Naive B cell (primary cell): ENCODE results near the gene RBM15B. TPM values are rescaled to one million over a fixed set of nuclear protein-coding genes. Genes with fewer than 3 reads are reported as not detected.

Experiments used
- ATAC-seq, 2 donors: fragments of 150-1000 bp; cut with Tn5 transposase; 2 replicates each; pipeline ENCODE4 v1.10.0; 2021; ENCODE audit warnings: low read depth in 2 of 2, mild to moderate bottlenecking in 2 of 2, moderate library complexity in 2 of 2
- DNase-seq: peaks from one replicate; pipeline ENCODE4 v3.0.0; 2022
- H3K27ac Mint-ChIP-seq, 6 donors: one replicate each; pipeline ENCODE4 v1.8.0; 2020 to 2022; ENCODE audit warnings: mild to moderate bottlenecking in 6 of 6, mixed read lengths in 6 of 6, moderate library complexity in 5 of 6, inconsistent platforms in 2 of 6
- H3K27me3 Mint-ChIP-seq, 3 donors: one replicate each; pipeline ENCODE4 v1.8.0; 2021 to 2022; ENCODE audit warnings: mixed read lengths in 3 of 3, mild to moderate bottlenecking in 1 of 3
- H3K36me3 Mint-ChIP-seq, 2 donors: one replicate each; pipeline ENCODE4 v1.8.0; 2020 to 2022; ENCODE audit warnings: mixed read lengths in 2 of 2, inconsistent platforms in 1 of 2, mild to moderate bottlenecking in 1 of 2
- H3K4me1 Mint-ChIP-seq, 3 donors: one replicate each; pipeline ENCODE4 v1.8.0; 2020 to 2022; ENCODE audit warnings: mixed read lengths in 3 of 3, inconsistent platforms in 1 of 3, mild to moderate bottlenecking in 1 of 3, moderate library complexity in 1 of 3
- H3K4me3 Mint-ChIP-seq, 8 donors: one replicate each; pipeline ENCODE4 v1.8.0; 2020 to 2022; ENCODE audit warnings: mild to moderate bottlenecking in 8 of 8, mixed read lengths in 8 of 8, moderate library complexity in 8 of 8, inconsistent platforms in 2 of 8
- H3K9me3 Mint-ChIP-seq, 7 donors: one replicate each; pipeline ENCODE4 v1.8.0; 2020 to 2022; ENCODE audit warnings: mixed read lengths in 7 of 7, mild to moderate bottlenecking in 5 of 7, inconsistent platforms in 2 of 7, moderate library complexity in 1 of 7
- polyA plus RNA-seq, 6 donors: library from polyadenylated mRNA; unstranded; fragments of 300-500 nt; fragmentation: Illumina TruSeq; gene quantifications; one replicate each; pipeline ENCODE4 v1.2.3, GENCODE V29; 2021; ENCODE audit warnings: low read depth in 6 of 6

RBM15B gene
- polyA plus RNA-seq, 6 donors from 2014 or later: 12.5 to 22.5 (median 14.5) TPM

DNA sequence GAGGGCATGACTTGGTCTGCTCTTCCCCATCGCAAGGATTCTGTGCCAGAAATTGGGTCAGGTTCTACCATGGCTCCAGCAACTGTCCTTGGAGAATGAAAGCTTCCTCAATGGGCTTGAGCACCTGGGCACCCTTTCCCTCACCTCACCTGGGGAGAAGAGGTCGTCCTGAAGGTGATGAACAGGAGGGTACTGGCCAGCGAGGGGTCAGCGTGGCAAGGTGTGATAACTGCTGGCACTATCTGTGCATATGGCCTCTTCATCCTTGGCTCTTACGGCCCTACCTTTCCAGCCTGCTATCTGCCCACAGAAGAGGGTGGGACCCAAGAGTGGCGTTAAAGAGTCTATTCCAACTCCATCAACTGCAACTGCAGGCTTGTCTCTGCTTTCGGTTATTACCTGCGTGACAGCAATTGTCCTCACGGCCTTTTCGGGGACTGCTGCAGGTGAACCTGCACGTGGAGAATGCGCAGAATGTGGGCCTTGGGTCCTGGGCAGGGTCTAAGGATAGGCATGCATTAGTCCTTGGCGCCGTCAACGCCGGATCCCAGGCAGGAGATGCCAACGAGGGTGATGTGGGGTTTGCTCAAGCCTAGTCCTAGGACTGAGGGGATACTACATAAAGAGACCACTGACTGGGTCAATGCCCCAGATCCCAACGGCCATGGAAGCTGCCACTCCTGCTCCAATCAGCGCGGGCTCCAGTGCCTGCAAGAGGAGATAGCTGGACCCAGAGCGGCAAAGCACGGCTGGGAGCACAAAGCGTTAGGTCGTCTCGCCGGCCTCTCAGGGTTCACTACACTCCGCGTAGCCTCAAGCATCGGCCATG is 625 bp upstream of the RBM15B start:
- Mint-ChIP-seq H3K9me3 (no peaks in the 10 kb centered on the region), H3K4me1 (peaks cover 39 to 77% (median 60%) of the 10 kb centered on the region in 3 donors), H3K4me3 (peak overlapping the region; percentile 63 to 90 (median 82)), H3K27ac (peak overlapping the region; percentile 67 to 92 (median 83)), H3K27me3 (no peaks in the 10 kb centered on the region), H3K36me3 (peaks cover 5 to 7% of the 10 kb centered on the region in 2 donors)
- no peak for DNase-seq
- ATAC-seq: no peak

DNA sequence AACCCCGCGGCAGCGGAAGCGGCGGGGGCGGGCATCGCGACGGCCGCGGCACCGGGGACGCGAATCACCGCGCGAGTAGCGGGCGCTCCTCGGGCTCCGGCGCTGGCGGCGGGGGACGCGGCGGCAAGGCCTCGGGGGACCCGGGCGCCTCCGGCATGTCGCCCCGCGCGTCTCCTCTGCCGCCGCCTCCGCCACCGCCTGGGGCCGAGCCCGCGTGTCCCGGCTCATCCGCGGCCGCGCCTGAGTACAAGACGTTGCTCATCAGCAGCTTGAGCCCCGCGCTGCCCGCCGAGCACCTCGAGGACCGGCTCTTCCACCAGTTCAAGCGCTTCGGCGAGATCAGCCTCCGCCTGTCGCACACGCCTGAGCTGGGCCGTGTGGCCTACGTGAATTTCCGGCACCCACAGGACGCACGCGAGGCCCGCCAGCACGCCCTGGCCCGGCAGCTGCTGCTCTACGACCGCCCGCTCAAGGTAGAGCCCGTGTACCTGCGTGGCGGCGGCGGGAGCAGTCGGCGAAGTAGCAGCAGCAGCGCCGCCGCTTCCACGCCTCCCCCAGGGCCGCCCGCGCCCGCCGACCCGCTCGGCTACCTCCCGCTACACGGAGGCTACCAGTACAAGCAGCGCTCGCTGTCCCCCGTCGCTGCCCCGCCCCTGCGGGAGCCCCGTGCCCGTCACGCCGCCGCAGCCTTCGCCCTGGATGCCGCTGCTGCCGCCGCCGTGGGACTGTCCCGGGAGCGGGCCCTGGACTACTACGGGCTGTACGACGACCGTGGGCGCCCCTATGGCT is 675 bp downstream of the RBM15B start:
- Mint-ChIP-seq H3K4me3 (peak overlapping the region; percentile 57 to 90 (median 80)), H3K4me1 (peaks cover 30 to 71% (median 52%) of the 10 kb centered on the region in 3 donors), H3K36me3 (peaks cover 5 to 7% of the 10 kb centered on the region in 2 donors), H3K27ac (peak overlapping the region in 4 of 6 donors; percentile 59 to 92 (median 80)), H3K9me3 (no peaks in the 10 kb centered on the region), H3K27me3 (no peaks in the 10 kb centered on the region)
- DNase-seq (peak; percentile 35), ATAC-seq (peak; percentile 6 to 11)

DNA sequence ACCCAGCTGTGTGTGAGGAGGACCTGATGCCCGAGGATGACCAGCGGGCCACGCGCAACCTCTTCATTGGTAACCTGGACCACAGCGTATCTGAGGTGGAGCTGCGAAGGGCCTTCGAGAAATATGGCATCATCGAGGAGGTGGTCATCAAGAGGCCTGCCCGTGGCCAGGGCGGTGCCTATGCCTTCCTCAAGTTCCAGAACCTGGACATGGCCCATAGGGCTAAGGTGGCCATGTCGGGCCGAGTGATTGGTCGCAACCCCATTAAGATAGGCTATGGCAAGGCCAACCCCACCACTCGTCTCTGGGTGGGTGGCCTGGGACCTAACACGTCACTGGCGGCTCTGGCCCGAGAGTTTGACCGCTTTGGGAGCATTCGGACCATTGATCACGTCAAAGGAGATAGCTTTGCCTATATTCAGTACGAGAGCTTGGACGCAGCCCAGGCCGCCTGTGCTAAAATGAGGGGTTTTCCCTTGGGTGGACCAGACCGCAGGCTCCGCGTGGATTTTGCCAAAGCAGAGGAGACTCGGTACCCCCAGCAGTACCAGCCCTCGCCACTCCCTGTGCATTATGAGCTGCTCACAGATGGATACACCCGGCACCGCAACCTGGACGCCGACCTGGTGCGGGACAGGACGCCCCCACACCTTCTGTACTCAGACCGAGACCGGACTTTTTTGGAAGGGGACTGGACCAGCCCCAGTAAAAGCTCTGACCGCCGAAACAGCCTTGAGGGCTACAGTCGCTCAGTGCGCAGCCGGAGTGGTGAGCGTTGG is 1.5 kb downstream of the RBM15B start:
- ATAC-seq (no peak), DNase-seq (no peak)
- H3K4me3 Mint-ChIP-seq: peak overlapping the region; percentile 60 to 86 (median 76)
- H3K9me3 Mint-ChIP-seq: no peaks in the 10 kb centered on the region
- H3K36me3 Mint-ChIP-seq: peaks cover 5% of the 10 kb centered on the region in 2 donors
- H3K4me1 Mint-ChIP-seq: peaks cover 31 to 66% (median 52%) of the 10 kb centered on the region in 3 donors
- H3K27ac Mint-ChIP-seq: peak overlapping the region in 4 of 6 donors; percentile 26 to 85 (median 72)
- no peaks in the 10 kb centered on the region for H3K27me3 Mint-ChIP-seq

DNA sequence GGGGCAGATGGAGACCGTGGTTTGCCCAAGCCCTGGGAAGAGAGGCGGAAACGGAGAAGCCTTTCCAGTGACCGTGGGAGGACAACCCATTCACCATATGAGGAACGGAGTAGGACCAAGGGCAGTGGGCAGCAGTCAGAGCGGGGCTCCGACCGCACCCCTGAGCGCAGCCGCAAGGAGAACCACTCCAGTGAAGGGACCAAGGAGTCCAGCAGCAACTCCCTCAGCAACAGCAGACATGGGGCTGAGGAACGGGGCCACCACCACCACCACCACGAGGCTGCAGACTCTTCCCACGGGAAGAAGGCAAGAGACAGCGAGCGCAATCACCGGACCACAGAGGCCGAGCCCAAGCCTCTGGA is 2.0 kb downstream of the RBM15B start:
- Mint-ChIP-seq H3K4me3 (peak overlapping the region in 4 of 8 donors; percentile 60 to 86 (median 74)), H3K36me3 (peaks cover 0 to 5% of the 10 kb centered on the region in 2 donors), H3K9me3 (no peaks in the 10 kb centered on the region), H3K27ac (peak overlapping the region in 1 of 6 donors; percentile 85), H3K27me3 (no peaks in the 10 kb centered on the region), H3K4me1 (peaks cover 26 to 60% (median 48%) of the 10 kb centered on the region in 3 donors)
- DNase-seq (no peak), ATAC-seq (no peak)

DNA sequence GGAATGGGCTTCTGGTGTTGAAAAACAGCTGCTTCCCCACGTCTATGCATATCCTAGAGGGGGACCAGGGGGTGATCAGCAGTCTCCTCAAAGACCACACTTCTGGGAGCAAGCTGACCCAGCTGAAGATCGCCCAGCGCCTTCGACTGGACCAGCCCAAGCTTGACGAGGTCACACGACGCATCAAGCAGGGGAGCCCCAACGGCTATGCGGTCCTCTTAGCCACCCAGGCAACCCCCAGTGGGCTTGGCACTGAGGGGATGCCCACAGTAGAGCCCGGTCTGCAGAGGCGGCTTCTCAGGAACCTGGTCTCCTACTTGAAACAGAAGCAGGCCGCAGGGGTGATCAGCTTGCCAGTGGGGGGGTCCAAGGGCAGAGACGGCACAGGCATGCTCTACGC is 2.5 kb downstream of the RBM15B start:
- peaks cover 26 to 56% (median 47%) of the 10 kb centered on the region in 3 donors for H3K4me1 Mint-ChIP-seq
- DNase-seq (no peak), ATAC-seq (no peak)
- H3K9me3 Mint-ChIP-seq: no peaks in the 10 kb centered on the region
- peaks cover 0 to 5% of the 10 kb centered on the region in 2 donors for H3K36me3 Mint-ChIP-seq
- H3K27me3 Mint-ChIP-seq: no peaks in the 10 kb centered on the region
- H3K27ac Mint-ChIP-seq: no peak overlapping the region
- peak overlapping the region in 5 of 8 donors; percentile 20 to 79 (median 50) for H3K4me3 Mint-ChIP-seq

DNA sequence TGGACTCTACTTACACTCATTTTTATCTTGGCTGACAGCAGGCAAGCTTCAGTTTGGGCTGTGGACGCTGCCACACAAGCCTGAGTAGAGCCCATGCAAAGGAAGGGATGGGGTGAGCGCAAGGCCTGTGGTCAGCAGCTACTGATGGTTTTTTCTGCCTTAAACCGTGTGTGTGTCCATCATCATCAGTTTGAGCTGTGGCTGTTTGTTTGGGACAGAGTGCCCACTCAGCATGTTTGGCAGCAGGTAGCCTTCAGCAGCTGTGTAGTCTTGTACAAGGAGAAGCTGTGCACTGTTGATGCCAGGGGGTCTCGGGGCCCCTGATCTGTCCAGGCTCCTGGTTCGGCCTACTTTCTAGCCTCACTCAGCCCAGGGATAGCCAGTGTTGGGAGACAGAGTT is 3.5 kb downstream of the RBM15B start:
- H3K27ac Mint-ChIP-seq: peak overlapping the region in 3 of 6 donors; percentile 25 to 66 (median 44)
- H3K36me3 Mint-ChIP-seq: peaks cover 0 to 5% of the 10 kb centered on the region in 2 donors
- ATAC-seq (no peak), DNase-seq (no peak)
- H3K4me1 Mint-ChIP-seq: peaks cover 21 to 48% (median 42%) of the 10 kb centered on the region in 3 donors
- H3K9me3 Mint-ChIP-seq: no peaks in the 10 kb centered on the region
- H3K4me3 Mint-ChIP-seq: peak overlapping the region in 3 of 8 donors; percentile 70 to 79 (median 77)
- no peaks in the 10 kb centered on the region for H3K27me3 Mint-ChIP-seq

DNA sequence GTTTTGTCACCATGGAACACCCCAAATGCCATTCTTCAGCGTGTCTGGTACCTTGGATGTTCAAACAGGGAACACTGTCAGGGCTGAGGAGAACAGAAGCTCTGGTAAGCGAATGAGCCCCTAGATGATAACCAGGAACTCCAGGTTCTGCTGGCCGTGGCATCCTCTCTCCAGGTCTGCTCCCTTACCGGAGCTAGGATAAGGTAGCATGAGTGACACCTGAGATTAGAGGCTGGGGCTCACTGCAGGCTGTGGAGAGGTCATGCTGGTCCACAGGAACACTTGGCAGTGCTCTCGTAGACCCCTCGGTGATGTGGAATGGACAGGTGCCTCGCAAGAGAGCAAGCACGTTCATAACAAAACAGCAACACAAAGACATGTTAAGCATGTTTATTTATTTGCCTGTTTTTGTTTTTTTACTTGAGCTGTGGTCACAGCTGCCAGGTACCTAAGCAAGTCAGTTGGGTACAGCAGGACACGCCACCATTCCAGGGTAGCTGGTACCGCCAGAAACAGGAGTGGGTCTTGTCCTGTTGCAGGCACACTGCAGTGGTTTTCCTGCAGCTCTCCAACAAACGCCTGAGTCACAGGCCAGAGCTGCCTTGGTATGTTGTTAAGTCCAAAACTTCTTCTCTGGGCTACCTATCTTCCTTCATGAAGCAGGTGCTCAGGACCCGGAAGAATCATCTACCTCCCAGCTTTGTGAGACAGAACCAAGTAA is 4.6 kb downstream of the RBM15B start:
- Mint-ChIP-seq H3K4me3 (peak overlapping the region in 1 of 8 donors; percentile 20), H3K27ac (peak overlapping the region in 2 of 6 donors; percentile 66 to 93), H3K4me1 (peaks cover 20 to 37% (median 36%) of the 10 kb centered on the region in 3 donors)

DNA sequence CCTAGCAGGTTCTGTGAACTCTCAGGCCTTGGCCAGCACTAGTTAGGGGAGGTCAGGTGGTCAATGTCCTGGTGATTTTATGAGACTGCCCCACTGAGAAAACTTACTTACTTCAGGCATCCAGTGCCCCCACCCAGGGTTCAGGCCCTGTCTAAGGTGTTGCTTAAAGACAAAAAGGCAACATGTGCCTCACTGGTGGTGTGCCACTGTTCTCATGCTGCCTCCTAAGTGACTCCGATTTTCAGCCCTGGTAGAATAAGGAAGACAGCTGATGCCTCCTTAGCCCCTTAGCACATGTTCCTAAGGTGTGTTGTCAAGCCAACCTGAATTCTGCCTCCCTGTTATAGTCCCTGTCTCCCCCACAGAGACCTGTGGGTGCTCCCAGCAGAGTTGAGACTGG is 5.3 kb downstream of the RBM15B start:
- H3K27me3 Mint-ChIP-seq: no peaks in the 10 kb centered on the region
- peak overlapping the region in 1 of 8 donors; percentile 7 for H3K4me3 Mint-ChIP-seq
- DNase-seq (no peak), ATAC-seq (no peak)
- no peaks in the 10 kb centered on the region for H3K9me3 Mint-ChIP-seq
- H3K36me3 Mint-ChIP-seq: peaks cover 5 to 8% of the 10 kb centered on the region in 2 donors
- H3K4me1 Mint-ChIP-seq: peaks cover 19 to 34% (median 34%) of the 10 kb centered on the region in 3 donors
- peak overlapping the region in 2 of 6 donors; percentile 19 to 37 for H3K27ac Mint-ChIP-seq

More for the DNA sequence above, 4.6 kb downstream of the RBM15B start:
- DNase-seq: no peak
- no peaks in the 10 kb centered on the region for H3K27me3 Mint-ChIP-seq
- no peaks in the 10 kb centered on the region for H3K9me3 Mint-ChIP-seq
- H3K36me3 Mint-ChIP-seq: peaks cover 5 to 6% of the 10 kb centered on the region in 2 donors
- no peak for ATAC-seq

DNA sequence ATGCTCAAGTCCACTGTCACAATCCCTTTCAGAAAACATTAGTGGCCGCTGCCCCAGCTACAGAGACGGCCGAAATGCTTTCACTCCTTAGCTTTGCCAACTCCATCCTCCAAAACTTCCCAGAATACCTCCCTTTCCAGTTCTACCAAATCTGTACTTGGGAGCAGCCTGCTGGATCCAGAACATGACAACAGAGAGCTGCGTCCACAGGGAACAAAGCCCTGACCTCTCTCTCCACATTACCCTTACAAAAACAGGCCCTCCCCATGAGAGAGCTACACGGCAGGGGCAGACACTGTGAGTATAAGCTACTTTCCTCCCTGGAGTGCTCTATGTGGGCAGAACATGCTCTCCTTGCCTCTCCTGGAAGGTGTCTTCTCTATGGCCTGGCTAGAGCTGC is 6.3 kb downstream of the RBM15B start:
- H3K9me3 Mint-ChIP-seq: no peaks in the 10 kb centered on the region

DNA sequence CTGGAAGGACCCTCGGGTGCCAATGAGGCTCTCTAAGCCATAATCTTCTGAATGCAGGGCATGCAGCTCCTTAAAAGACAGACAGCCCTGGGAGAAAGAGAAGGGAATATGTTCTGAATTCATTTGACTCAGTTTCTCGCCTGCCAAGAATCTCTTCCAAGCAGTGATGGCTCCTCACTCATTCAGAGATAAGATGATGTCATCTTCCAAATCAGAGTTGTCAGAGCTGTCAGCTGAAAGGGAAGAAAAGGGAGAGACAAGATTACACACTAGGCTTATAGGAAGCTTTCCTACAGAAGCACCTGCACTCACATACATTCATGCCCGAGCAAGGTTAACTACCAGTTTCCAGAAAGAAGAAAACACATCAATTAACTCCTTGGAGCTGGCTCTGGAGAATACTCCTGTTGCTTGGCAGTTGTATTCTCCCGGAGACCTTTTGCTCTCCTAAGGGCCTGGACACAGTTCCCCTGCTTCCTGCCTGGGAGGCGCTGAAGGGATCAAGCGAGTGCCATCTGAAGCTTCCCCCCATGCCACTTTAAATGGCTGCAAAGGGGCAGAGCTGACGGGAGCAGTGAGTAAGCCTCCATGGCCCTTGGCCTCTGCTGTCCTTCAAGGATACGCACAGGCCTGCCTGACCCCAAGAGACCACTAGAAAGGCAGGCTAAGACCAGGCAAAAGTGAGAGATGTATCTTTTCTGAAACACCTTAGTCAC is 7.7 kb downstream of the RBM15B start:
- Mint-ChIP-seq H3K27ac (peak overlapping the region in 1 of 6 donors; percentile 44), H3K36me3 (peaks cover 10 to 18% of the 10 kb centered on the region in 2 donors), H3K27me3 (no peaks in the 10 kb centered on the region), H3K9me3 (no peaks in the 10 kb centered on the region), H3K4me3 (no peak overlapping the region), H3K4me1 (peaks cover 19 to 32% (median 26%) of the 10 kb centered on the region in 3 donors)
- ATAC-seq (no peak), DNase-seq (no peak)

More for the DNA sequence above, 6.3 kb downstream of the RBM15B start:
- Mint-ChIP-seq H3K36me3 (peaks cover 5 to 8% of the 10 kb centered on the region in 2 donors), H3K27ac (peak overlapping the region in 2 of 6 donors; percentile 32 to 63), H3K4me1 (peaks cover 19 to 34% (median 31%) of the 10 kb centered on the region in 3 donors), H3K4me3 (peak overlapping the region in 1 of 8 donors; percentile 53), H3K27me3 (no peaks in the 10 kb centered on the region)
- DNase-seq (no peak), ATAC-seq (no peak)

DNA sequence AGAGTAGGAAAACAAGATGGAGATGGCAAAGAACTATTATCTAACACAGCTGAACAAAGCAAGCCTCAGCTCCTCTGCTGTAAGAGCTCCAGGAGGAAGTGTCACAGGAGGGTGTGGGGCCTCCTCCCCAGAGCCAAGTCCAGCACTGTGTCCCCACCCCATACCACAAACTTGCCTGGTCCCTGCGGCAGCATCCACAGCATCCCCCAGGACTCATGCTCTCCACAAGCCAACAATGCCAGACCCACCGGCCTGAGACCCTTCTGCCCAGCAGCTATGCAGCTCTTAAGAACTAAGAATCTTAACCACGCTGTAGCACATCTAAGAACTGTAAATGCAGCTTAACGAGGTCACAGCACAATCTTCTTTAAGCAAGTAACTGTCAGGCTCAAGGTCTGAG is 9.1 kb downstream of the RBM15B start:
- Mint-ChIP-seq H3K27ac (peak overlapping the region in 2 of 6 donors; percentile 45 to 57), H3K4me1 (peaks cover 14 to 21% (median 15%) of the 10 kb centered on the region in 3 donors), H3K27me3 (no peaks in the 10 kb centered on the region), H3K36me3 (peaks cover 5 to 18% of the 10 kb centered on the region in 2 donors), H3K9me3 (no peaks in the 10 kb centered on the region), H3K4me3 (no peak overlapping the region)
- no peak for ATAC-seq
- DNase-seq: no peak

DNA sequence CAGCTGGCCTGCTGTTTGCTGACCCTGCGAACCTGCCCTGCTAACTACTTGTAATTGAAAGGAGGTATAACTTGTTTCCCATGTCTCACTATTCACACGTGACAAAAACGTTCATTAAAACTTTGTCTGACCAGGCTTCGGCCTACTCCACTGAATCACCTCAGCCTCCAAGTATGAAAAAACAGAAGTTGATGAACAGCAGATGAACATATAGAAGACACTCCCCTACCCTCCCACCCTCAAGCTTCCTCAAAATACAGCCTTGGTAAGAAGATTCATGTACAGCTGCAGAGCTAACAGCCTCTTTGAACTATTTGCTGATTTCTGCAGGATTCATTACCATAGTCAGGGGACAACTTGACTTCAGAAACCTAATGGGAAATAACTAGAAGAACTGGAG is 10.7 kb downstream of the RBM15B start:
- H3K4me1 Mint-ChIP-seq: peaks cover 5 to 17% (median 13%) of the 10 kb centered on the region in 3 donors
- H3K9me3 Mint-ChIP-seq: no peaks in the 10 kb centered on the region
- no peak for ATAC-seq
- H3K36me3 Mint-ChIP-seq: peaks cover 9 to 18% of the 10 kb centered on the region in 2 donors
- no peak for DNase-seq
- no peak overlapping the region for H3K4me3 Mint-ChIP-seq
- peak overlapping the region in 1 of 6 donors; percentile 76 for H3K27ac Mint-ChIP-seq
- H3K27me3 Mint-ChIP-seq: no peaks in the 10 kb centered on the region
